Measurements from ENCODE around the gene CCR9. TPM values are rescaled to one million over a fixed set of nuclear protein-coding genes. Genes with fewer than 3 reads are reported as not detected.
"Not testable (repeated sequence)": the region's sequence is repeated elsewhere in the genome, so short reads cannot be mapped to it uniquely, and the experiment has no call there.

CCR9 gene, protein sequence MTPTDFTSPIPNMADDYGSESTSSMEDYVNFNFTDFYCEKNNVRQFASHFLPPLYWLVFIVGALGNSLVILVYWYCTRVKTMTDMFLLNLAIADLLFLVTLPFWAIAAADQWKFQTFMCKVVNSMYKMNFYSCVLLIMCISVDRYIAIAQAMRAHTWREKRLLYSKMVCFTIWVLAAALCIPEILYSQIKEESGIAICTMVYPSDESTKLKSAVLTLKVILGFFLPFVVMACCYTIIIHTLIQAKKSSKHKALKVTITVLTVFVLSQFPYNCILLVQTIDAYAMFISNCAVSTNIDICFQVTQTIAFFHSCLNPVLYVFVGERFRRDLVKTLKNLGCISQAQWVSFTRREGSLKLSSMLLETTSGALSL
- not detected in 2 replicates for total RNA-seq

DNA sequence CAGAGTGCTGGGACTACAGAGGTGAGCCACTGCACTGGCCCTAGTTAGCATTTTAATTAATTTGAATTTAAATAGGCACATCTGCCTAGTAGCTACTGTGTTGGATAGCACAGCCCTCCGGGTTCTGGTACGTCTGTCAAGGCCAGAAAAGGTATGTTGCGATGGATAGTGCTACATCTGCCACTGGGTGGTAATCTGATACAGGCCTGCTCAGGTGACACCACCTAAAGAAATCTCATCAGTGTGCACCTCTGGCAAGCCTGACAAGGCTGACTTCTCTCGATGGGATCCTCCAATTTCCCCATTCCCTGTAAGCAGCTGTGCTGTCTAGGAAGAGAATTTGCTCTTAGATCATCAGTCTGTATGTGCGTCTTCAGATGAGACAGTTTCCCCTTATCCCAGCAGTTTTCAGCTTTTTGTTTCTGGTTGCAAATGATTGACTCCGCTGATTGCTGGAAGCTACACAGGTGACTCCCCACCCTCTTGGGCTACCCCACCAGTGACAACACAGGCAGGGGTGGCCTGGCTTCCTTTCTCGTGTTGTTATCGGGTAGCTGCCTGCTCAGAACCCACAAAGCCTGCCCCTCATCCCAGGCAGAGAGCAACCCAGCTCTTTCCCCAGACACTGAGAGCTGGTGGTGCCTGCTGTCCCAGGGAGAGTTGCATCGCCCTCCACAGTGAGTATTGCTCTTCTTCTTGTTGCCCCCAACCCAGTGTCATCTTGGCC lies at the start of gene CCR9:
Gene CCR9 (plus strand): TSS at position 565 of the 727 bp plus-strand sequence. CDS start 8,391 bp downstream, outside the sequence.
- H3K4me1 Mint-ChIP-seq, result peaks cover 13% of the 10 kb centered on the region
- no peak within 1 kb of the TSS for H3K4me3 Mint-ChIP-seq
- H3K27ac Mint-ChIP-seq, result no peak within 1 kb of the TSS
- H3K36me3 Mint-ChIP-seq (ENCODE audit: low read depth), result no peaks in the 10 kb centered on the region
- DNase-seq, result no peak
- intact Hi-C loops (cut with micrococcal nuclease), result no loop called here
- peaks cover 54% of the 10 kb centered on the region for H3K27me3 Mint-ChIP-seq
- no peaks in the 10 kb centered on the region for H3K9me3 Mint-ChIP-seq

DNA sequence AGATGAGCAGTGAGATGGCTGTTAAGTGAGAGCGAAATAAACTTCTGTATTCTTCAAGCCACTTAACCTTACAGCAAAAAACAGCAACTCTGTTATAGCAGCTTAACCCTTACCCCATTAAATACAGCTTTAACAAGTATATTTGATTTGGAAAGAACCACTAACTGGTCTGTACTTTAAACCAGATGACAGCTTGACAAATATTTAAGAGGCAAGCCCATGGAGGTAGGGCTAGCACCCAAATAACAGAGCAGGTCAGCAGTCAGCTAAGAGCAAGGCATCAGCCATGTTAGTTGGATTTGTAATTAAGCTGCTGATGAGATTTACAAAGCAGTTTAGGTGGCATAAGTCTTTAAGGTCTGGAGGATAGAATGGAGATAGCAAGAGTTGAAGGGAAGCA lies 47.9 kb upstream of the CCR9 start:
- Mint-ChIP-seq H3K27me3 (peaks cover 39% of the 10 kb centered on the region), H3K27ac (no peak overlapping the region), H3K36me3 (ENCODE audit: low read depth) (peaks cover 2% of the 10 kb centered on the region), H3K4me1 (peaks cover 17% of the 10 kb centered on the region), H3K4me3 (no peak overlapping the region), H3K9me3 (peaks cover 10% of the 10 kb centered on the region)
- no peak for DNase-seq
- intact Hi-C loops (cut with micrococcal nuclease), result no loop called here

DNA sequence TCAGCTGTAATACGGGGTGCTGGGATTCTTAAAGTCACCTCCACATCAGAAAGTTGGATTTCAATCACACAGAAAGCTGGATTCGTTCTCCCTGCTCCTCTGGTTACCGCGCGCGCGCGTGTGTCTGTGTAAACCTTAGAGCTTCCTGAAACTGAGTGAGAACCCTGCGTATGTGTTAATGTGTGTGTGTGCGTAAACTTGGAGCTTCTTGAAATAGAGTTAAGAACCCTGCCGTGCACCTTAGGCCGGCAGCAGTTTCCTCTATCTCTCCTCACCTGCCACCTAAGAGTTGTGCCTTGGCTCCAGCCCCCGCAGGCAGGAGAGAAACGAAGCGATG lies 45.0 kb upstream of the CCR9 start:
- DNase-seq, result no peak
- Mint-ChIP-seq H3K27ac (peak overlapping the region; percentile 86), H3K4me3 (peak overlapping the region; percentile 94), H3K27me3 (peaks cover 50% of the 10 kb centered on the region), H3K36me3 (ENCODE audit: low read depth) (no peaks in the 10 kb centered on the region), H3K9me3 (peaks cover 10% of the 10 kb centered on the region), H3K4me1 (peaks cover 19% of the 10 kb centered on the region)
- intact Hi-C loops (cut with micrococcal nuclease), result loop anchor here (5.0 kb wide), 2 partner anchors 44 to 79 kb away; partner anchors contain the start of gene SLC6A20

DNA sequence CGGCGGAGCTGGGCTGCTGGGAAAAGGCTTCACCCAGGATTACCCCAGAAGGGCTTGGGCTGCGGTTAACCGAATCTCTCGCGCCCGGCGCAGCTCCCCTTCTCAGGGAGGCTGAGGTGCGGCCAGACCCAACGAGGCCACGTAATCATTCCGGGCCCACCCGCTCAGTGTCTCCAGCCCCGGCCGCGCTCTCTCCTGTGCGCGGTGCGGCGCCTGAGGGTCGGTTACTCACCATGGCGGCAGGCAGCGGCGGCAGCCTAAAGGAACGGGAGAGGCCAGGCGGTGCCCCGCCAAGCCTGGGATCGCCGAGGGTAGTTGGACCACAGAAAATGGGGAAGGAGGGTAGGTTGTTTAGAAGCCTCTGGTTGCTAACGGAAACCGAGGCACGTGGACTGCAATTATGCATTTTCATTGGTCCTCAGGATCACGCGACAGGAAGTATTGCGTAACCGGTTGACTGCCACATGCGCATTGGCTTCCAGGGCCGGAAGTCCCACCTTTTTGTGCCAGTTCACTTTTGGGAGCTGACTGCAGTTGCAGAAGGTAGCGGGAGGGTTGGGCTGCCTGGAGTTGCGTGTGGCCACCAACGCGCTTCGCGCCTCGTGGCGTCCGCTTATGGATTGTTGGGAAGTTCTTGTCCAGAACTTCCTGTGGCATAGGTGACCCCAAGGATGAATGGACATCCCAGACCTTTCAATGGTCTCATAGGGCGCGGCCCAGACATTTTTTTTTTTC lies 44.4 kb upstream of the CCR9 start, which contains the start of gene LZTFL1:
Gene LZTFL1 (minus strand): TSS at position 363 of the 735 bp plus-strand sequence. CDS start 128 bp downstream, at position 235.
- H3K27ac Mint-ChIP-seq, result peak within 1 kb of the TSS; percentile 86

DNA sequence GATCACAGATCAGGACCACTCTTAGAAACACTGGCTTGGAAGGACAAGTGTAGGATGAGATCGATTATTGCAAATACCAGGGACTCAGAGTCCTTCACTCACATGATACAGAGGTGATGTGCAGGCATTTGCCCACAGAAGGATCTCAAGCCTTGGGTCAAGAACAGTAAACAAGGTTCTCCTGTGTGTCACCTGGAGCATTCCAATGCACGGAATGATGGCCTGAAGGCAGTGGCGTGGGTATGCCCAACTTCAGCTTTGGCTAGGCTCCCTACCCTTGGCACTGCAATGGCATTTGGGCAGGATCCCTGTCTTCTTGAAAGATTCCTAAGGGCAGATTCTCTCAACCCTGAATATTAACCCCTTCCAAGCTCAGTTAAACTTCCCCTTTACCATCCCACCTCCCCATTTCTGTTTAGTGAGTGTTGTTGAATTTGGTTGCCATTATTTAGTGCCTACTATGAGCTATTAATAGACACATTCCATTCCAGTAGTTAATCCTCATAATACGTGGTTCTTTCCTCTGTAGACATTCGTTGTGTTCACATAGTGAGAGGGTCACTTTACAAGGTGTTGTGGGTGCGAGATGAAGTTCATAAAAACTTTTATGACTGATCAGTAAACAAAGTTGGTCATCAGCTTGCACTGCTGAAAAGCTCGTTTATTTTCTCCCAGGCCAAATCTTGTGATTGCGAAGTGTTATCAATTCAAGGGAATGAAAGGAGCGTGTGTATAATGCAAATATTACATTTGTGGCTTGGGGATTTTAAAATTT lies 43.3 kb upstream of the CCR9 start:
- Mint-ChIP-seq H3K9me3 (peaks cover 10% of the 10 kb centered on the region), H3K4me3 (peak overlapping the region; percentile 94), H3K27ac (no peak overlapping the region), H3K36me3 (ENCODE audit: low read depth) (no peaks in the 10 kb centered on the region), H3K27me3 (peaks cover 55% of the 10 kb centered on the region), H3K4me1 (peaks cover 19% of the 10 kb centered on the region)
- DNase-seq, result no peak
- intact Hi-C loops (cut with micrococcal nuclease), result loop anchor here (1.0 to 5.0 kb wide), 4 partner anchors 18 to 81 kb away; partner anchors contain the start of gene SLC6A20

More for the DNA sequence above, 44.4 kb upstream of the CCR9 start, which contains the start of gene LZTFL1:
- Mint-ChIP-seq H3K27me3 (peaks cover 52% of the 10 kb centered on the region), H3K4me3 (peak within 1 kb of the TSS; percentile 94), H3K4me1 (peaks cover 19% of the 10 kb centered on the region), H3K9me3 (peaks cover 10% of the 10 kb centered on the region), H3K36me3 (ENCODE audit: low read depth) (no peaks in the 10 kb centered on the region)
- DNase-seq, result peak; percentile 96
- intact Hi-C loops (cut with micrococcal nuclease), result loop anchor here (1.0 to 5.0 kb wide), 4 partner anchors 19 to 80 kb away; partner anchors contain the start of gene SLC6A20

DNA sequence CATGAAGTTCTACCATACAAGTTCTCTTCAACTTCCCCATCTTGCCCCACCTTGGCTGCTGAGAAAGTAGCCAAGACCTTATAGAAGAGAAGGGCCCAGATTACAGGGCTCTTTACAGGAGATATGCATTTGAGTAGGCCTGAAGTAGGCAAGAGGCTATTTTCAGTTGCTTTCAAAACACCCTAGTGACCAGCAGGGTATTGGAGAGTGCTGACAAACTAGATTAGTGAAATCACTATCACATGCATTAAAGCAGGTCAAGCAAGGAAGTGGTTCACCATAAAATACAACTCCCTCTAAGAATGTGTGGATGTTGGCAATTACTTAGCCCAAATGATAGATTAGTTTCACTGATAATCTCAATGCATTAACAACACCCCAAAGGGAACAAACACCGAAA lies 41.7 kb upstream of the CCR9 start:
- H3K9me3 Mint-ChIP-seq, result peaks cover 10% of the 10 kb centered on the region
- no peaks in the 10 kb centered on the region for H3K36me3 Mint-ChIP-seq (ENCODE audit: low read depth)
- no peak overlapping the region for H3K4me3 Mint-ChIP-seq
- peaks cover 56% of the 10 kb centered on the region for H3K27me3 Mint-ChIP-seq
- peaks cover 19% of the 10 kb centered on the region for H3K4me1 Mint-ChIP-seq
- DNase-seq, result no peak
- no peak overlapping the region for H3K27ac Mint-ChIP-seq
- intact Hi-C loops (cut with micrococcal nuclease), result loop anchor here (5.0 kb wide), 2 partner anchors 47 to 82 kb away; partner anchors contain the start of gene SLC6A20

DNA sequence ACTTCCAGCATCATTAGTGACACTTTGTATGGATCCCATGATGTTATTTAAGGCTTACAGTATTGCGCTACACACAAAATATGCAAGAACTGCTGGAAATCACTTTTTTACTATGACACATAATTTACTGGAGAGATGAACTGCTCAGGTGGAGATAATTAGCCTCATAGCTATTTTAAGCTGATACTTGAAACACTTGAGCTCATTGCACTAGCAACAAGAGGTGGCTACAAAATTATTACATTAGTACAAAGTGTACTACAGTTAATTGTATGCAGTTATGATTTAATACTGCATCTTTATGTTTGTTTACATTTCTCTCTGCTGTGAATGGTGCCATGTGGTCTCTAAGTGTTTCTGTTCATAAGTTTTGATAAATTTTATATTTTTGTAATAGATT lies 38.0 kb upstream of the CCR9 start:
- no peak for DNase-seq
- no peak overlapping the region for H3K4me3 Mint-ChIP-seq
- peaks cover 12% of the 10 kb centered on the region for H3K4me1 Mint-ChIP-seq
- H3K27me3 Mint-ChIP-seq, result peaks cover 68% of the 10 kb centered on the region
- intact Hi-C loops (cut with micrococcal nuclease), result no loop called here
- no peak overlapping the region for H3K27ac Mint-ChIP-seq
- H3K9me3 Mint-ChIP-seq, result peaks cover 4% of the 10 kb centered on the region
- H3K36me3 Mint-ChIP-seq (ENCODE audit: low read depth), result no peaks in the 10 kb centered on the region

DNA sequence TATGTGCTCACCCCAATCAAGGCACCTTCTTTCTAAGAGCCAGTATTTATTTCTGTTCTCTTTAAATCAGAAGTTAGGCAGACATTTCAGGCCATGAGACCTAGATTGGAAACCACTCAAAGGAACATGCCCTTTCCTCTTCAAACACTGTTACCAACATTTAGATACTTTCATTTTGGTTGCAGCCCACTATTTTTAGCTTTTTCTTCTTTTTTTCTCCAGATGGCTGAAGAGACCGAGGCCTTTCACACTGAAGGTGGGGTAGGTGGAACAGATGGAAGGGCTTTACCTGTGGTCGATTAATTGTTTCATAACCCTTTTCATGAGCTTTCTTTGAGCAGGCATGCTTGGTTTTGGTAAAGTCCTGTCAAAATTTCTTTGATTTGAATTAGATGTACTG lies 33.5 kb upstream of the CCR9 start:
- peaks cover 12% of the 10 kb centered on the region for H3K4me1 Mint-ChIP-seq
- H3K36me3 Mint-ChIP-seq (ENCODE audit: low read depth), result peaks cover 2% of the 10 kb centered on the region
- no peak overlapping the region for H3K4me3 Mint-ChIP-seq
- H3K9me3 Mint-ChIP-seq, result peaks cover 29% of the 10 kb centered on the region
- H3K27me3 Mint-ChIP-seq, result peaks cover 82% of the 10 kb centered on the region
- no peak for DNase-seq
- H3K27ac Mint-ChIP-seq, result no peak overlapping the region
- intact Hi-C loops (cut with micrococcal nuclease), result no loop called here

DNA sequence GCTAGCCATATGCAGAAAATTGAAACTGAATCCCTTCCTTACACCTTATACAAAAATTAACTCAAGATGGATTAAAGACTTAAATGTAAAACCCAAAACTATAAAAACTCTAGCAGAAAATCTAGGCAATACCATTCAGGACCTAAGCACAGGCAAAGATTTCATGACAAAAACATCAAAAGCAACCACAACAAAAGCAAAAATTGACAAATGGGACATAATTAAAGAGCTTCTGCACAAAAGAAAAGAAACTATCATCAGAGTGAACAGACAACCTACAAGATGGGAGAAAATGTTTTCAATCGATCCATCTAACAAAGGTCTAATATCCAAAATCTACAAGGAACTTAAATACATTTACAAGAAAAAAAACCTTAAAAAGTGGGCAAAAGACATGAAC lies 30.0 kb upstream of the CCR9 start:
- H3K27ac Mint-ChIP-seq; H3K4me3 Mint-ChIP-seq; intact Hi-C loops (cut with micrococcal nuclease); H3K36me3 Mint-ChIP-seq (ENCODE audit: low read depth); DNase-seq: not testable (repeated sequence)
- H3K27me3 Mint-ChIP-seq, result peaks cover 64% of the 10 kb centered on the region
- H3K4me1 Mint-ChIP-seq, result peaks cover 21% of the 10 kb centered on the region
- H3K9me3 Mint-ChIP-seq, result peaks cover 25% of the 10 kb centered on the region

DNA sequence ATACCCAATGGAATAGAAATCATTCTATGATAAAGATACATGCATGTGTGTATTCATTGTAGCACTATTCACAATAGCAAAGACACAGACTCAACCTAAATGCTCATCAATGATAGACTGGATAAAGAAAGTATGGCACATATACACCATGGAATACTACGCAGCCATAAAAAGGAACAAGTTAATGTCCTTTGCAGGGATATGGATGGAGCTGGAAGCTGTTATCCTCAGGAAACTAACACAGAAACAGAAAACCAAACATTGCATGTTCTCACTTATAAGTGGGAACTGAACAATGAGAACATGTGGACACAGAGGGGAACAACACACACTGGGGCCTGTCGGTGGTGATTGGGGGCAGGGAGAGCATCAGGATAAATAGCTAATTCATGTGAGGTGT lies 29.3 kb upstream of the CCR9 start:
- intact Hi-C loops (cut with micrococcal nuclease); H3K4me3 Mint-ChIP-seq; H3K27ac Mint-ChIP-seq; DNase-seq; H3K36me3 Mint-ChIP-seq (ENCODE audit: low read depth): not testable (repeated sequence)
- H3K4me1 Mint-ChIP-seq, result peaks cover 25% of the 10 kb centered on the region
- H3K27me3 Mint-ChIP-seq, result peaks cover 60% of the 10 kb centered on the region
- peaks cover 25% of the 10 kb centered on the region for H3K9me3 Mint-ChIP-seq

DNA sequence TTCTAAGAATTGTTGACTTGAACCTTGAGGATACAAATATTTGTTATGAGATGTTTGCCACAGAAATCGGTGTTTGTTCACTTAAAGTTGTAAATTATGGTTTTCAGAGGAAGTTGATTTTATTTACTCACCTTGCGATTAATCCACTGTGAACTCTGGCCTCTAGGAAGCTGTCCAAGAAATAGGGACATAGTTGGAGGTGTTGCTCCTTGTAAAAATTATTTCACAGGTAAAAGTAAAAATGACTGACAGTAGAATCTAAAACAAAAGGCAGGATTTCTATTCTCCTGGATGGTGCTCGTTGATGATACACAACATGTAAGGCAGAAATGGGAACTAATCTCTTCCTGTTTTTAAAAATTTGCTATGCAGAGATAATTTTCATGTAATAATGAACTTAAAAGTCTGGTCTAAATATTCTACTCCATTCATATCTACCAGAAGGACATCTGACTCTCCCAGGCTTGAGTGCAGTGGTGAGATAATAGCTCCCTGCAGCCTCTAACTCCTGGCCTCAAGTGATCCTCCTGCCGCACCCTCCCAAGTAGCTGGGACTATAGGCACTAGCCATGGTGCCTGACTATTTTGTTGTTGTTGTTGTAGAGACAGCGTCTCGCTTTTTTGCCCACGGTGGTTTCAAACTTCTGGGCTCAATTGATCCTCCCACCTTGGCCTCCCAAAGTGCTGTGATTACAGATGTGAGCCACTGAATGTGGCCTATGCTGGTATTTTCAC lies 27.4 kb upstream of the CCR9 start:
- intact Hi-C loops (cut with micrococcal nuclease), result no loop called here
- H3K9me3 Mint-ChIP-seq, result peaks cover 38% of the 10 kb centered on the region
- no peak overlapping the region for H3K4me3 Mint-ChIP-seq
- H3K4me1 Mint-ChIP-seq, result peaks cover 24% of the 10 kb centered on the region
- peaks cover 61% of the 10 kb centered on the region for H3K27me3 Mint-ChIP-seq
- peaks cover 6% of the 10 kb centered on the region for H3K36me3 Mint-ChIP-seq (ENCODE audit: low read depth)
- no peak for DNase-seq
- H3K27ac Mint-ChIP-seq, result no peak overlapping the region

DNA sequence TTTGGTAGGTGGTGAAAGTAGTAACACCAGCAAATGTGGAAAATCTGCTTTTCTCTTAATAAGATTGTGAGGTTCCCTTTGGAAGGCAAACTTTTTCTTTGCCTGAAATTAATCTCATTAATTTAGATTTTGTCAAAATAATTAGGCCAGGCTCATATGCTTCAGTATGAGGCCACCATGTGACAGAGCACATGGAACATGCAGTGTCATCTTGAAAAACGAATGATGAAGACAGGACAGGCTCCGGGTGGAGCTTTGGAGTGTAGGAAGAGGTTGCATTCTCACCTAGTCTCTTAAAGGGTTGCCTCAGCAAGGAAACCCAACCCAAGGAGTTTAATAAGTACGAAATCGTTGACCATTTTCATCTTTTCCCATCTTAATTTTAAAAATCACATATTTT lies 25.9 kb upstream of the CCR9 start:
- Mint-ChIP-seq H3K4me3 (peak overlapping the region; percentile 44), H3K27ac (peak overlapping the region; percentile 66), H3K27me3 (peaks cover 54% of the 10 kb centered on the region), H3K36me3 (ENCODE audit: low read depth) (peaks cover 6% of the 10 kb centered on the region), H3K9me3 (peaks cover 30% of the 10 kb centered on the region), H3K4me1 (peaks cover 34% of the 10 kb centered on the region)
- intact Hi-C loops (cut with micrococcal nuclease), result loop anchor here (2.0 to 10.0 kb wide), 5 partner anchors 18 to 514 kb away; partner anchors contain the start of genes CCR5 and LZTFL1
- no peak for DNase-seq

All from activated CD4-positive, alpha-beta T cell treated with anti-CD3 and anti-CD28 coated beads, Interleukin-2, amount 10 ng/mL, durations not matched to agents 24 days and 14 days (primary cell).